Measurements from ENCODE around the gene GSTA4.
"Not testable (repeated sequence)": the region's sequence is repeated elsewhere in the genome, so short reads cannot be mapped to it uniquely, and the experiment has no call there.

GSTA4 gene

GRCh38 chr6:52969359-52969758, 25.7 kb downstream of the GSTA4 start:
- DNase-seq = no peak

GRCh38 chr6:52966101-52966500, 29.0 kb downstream of the GSTA4 start:
- DNase-seq = no peak

- DNase-seq = no peak
Measured at GRCh38 chr6:52965380-52965779, 29.7 kb downstream of the GSTA4 start.

GRCh38 chr6:52964318-52964717, 30.8 kb downstream of the GSTA4 start:
- no peak for DNase-seq

- DNase-seq = no peak
Measured at GRCh38 chr6:52962701-52963100, 32.4 kb downstream of the GSTA4 start.

- not testable (repeated sequence) for DNase-seq
Measured at GRCh38 chr6:52961022-52961421, 34.1 kb downstream of the GSTA4 start.

- not testable (repeated sequence) for DNase-seq
Measured at GRCh38 chr6:52960211-52960610, 34.9 kb downstream of the GSTA4 start.

GRCh38 chr6:52958546-52959255, 36.4 kb downstream of the GSTA4 start:
- no peak for DNase-seq

- DNase-seq = no peak
Measured at GRCh38 chr6:52955871-52956270, 39.2 kb downstream of the GSTA4 start.

- no peak for DNase-seq
Measured at GRCh38 chr6:52953911-52954839, 40.9 kb downstream of the GSTA4 start.

GRCh38 chr6:52946306-52946705, 48.8 kb downstream of the GSTA4 start:
- no peak for DNase-seq

- DNase-seq = not testable (repeated sequence)
Measured at GRCh38 chr6:52942821-52943220, 52.3 kb downstream of the GSTA4 start.

GRCh38 chr6:52942221-52942620, 52.9 kb downstream of the GSTA4 start:
- DNase-seq = no peak

- DNase-seq = no peak
Measured at GRCh38 chr6:52937908-52938307, 57.2 kb downstream of the GSTA4 start.

- DNase-seq = no peak
Measured at GRCh38 chr6:52933778-52934177, 61.3 kb downstream of the GSTA4 start.

GRCh38 chr6:52931351-52931750, 63.7 kb downstream of the GSTA4 start:
- DNase-seq = no peak

GRCh38 chr6:52929321-52930164, 65.5 kb downstream of the GSTA4 start:
- no peak for DNase-seq

All from inflammatory macrophage treated with lipopolysaccharide for 1 hour (primary cell).